Glomerular visceral epithelial cell (primary cell): ENCODE results near the gene CTXND2.

Source experiments
- DNase-seq: peaks from one replicate; pipeline ENCODE4 v3.0.0-alpha.2; 2016; ENCODE audit errors: extremely low spot score

The CTXND2 gene

GRCh38 chr1:150961756-150962155 lies 74.8 kb downstream of the CTXND2 start:
- DNase-seq: no peak
